ENCODE data around the gene PGAM5.
"Not testable (repeated sequence)": the region's sequence is repeated elsewhere in the genome, so short reads cannot be mapped to it uniquely, and the experiment has no call there.

The PGAM5 gene

DNA sequence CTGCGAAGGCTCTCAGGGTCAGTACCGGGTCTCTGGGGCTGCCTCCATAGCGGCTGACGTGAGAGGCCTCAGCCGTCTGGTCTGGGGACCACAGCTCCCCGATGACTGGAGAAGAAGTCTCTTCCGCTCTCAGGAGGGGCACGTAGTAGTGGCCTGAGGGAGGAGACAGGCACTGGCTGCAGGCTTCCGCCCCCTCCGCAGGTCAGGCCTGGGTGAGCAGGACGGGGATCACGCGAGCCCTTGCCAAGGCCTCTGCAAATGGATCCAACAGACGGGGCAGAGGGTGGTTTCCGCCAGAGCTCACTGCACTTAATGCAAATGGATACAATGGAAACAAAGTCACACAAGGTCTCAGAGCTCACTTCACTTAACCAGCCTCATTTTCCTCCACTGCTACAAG is 26.3 kb downstream of the PGAM5 start:
- TF ChIP-seq ZNF274 (IDR thresholded peaks at IDR 0.05; ENCODE audit: low read depth, low read length): no peak
- H3K4me3 ChIP-seq (ENCODE audit: low read length): no peak overlapping the region

DNA sequence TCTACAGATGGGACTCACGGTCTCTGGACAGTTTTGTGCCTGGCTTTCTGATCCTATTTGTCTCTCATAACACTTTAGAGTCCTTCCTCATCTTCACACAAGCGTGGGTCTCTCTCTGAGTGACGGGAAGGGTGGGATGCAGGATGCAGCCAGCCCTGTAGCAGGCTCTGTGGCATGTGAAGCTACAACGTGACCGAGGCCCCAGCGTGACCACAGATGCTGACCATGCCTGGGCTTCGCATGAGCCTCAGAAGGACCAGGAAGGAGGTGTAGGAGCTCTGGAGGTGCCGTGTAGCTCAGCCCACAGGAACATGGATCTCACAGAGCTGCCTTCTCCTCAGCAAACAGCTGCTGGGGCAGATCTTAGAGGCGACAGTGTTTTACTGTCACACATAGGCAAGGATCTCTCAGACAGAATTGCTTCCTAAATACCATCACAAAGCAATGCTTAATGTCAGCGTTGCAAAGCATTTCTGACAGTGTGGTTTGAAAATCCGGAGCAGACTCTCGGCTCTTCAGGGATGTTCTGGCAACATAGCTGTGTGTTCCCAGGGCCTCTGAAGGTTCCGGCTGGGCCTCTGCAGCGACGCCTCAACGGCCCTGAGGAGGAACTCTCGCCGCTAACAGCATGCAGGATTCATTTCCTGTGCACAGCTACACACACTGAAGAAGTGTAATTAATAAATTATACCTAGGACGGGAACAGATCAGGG is 29.1 kb downstream of the PGAM5 start:
- H3K4me3 ChIP-seq (ENCODE audit: low read length): no peak overlapping the region
- no peak for TF ChIP-seq ZNF274 (IDR thresholded peaks at IDR 0.05; ENCODE audit: low read depth, low read length)

DNA sequence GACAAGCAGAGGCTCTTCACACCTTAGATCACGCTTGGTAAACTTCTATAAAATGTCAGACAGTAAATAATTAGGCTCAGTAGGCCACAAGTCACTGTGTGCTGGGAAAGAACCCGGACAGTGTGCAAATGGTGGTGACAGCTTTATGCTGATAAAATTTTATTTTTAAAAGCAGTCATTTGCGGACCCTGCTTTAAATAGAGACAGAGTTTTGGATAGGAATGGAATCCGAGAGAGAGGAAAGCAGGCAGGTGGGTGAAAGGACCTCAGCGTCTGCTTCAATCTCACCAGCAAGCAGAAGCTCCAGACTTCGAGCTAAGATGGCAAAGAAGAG is 29.6 kb downstream of the PGAM5 start:
- TF ChIP-seq ZNF274 (IDR thresholded peaks at IDR 0.05; ENCODE audit: low read depth, low read length): no peak
- no peak overlapping the region for H3K4me3 ChIP-seq (ENCODE audit: low read length)

DNA sequence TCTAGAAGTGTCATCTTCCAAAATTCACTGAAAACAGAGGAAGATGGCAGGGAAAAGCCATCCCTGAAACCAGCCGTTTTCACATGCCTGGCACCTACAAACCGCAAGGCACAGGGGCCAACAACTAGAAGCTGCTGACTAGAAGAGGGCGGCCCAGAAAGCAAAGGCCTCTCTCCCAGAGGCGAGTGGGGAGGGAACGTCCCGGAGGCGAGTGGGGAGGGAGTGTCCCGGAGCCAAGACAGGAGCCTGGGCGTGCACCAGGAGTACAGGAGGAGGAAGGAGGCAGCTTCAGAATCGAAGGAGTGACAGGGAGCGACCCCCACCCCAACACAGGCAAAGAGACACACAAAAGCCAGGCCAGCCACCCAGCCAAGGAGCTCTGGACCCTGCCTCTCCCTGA is 30.0 kb downstream of the PGAM5 start:
- no peak for TF ChIP-seq ZNF274 (IDR thresholded peaks at IDR 0.05; ENCODE audit: low read depth, low read length)

DNA sequence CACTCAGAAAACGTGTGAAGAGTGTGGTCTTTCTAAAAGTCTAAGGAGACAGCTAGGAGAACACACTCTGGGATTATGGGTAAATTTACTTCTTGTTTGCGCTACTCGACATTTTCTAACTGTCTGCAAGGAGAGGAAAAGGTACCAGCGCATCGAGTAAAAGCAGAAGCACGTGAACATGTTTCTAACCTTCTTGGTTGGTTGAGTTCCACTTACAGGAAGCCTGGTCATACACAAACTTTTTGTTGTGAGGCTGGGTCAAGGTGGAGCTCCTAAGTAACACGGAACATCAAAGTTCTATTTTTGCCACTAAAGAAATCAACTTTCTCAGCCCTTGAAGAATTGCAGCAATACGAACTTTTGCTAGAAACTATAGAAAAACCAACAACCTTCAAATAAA is 31.0 kb downstream of the PGAM5 start:
- no peak overlapping the region for H3K4me3 ChIP-seq (ENCODE audit: low read length)
- TF ChIP-seq ZNF274 (IDR thresholded peaks at IDR 0.05; ENCODE audit: low read depth, low read length): no peak

More for the DNA sequence above, 30.0 kb downstream of the PGAM5 start:
- H3K4me3 ChIP-seq (ENCODE audit: low read length): no peak overlapping the region

DNA sequence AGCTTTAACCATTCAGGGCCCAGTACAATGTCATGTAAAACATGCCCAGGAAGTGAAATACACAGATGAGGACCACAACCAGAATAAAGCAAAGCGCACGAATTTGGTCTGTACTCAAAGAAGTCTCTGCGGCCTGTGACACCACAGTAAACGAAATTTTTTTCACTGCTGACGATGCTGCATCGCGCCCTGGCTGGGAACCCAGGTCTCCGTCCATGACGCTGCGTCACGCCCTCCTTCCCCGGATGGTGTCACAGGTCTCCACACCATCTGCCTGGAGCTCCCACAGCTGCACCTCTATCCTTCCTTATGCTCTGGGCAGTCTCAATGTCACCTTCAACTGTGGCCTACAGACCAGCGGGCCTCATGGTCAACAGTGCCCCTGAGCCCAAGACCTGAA is 33.2 kb downstream of the PGAM5 start:
- H3K4me3 ChIP-seq (ENCODE audit: low read length): no peak overlapping the region
- TF ChIP-seq ZNF274 (IDR thresholded peaks at IDR 0.05; ENCODE audit: low read depth, low read length): no peak

DNA sequence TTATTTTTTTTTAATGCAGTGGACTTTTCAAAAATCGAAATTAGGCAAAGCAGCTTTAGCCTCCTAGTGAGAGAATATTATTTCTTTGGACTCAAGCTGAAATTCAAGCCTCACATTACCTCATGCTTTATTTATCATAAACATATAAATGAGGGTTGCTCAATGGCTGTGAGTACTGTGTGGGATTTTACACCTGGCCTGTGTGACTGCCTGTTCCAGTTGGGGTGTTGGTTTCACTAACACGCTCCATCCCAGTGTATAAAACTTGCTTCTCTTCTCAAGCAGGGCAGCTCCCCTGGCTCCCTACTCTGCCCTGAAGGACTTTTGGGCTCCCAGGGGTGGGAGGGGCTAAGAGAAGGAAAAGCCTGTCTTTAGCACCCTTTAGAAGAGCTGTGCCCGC is 36.0 kb downstream of the PGAM5 start:
- no peak for TF ChIP-seq ZNF274 (IDR thresholded peaks at IDR 0.05; ENCODE audit: low read depth, low read length)
- no peak overlapping the region for H3K4me3 ChIP-seq (ENCODE audit: low read length)

DNA sequence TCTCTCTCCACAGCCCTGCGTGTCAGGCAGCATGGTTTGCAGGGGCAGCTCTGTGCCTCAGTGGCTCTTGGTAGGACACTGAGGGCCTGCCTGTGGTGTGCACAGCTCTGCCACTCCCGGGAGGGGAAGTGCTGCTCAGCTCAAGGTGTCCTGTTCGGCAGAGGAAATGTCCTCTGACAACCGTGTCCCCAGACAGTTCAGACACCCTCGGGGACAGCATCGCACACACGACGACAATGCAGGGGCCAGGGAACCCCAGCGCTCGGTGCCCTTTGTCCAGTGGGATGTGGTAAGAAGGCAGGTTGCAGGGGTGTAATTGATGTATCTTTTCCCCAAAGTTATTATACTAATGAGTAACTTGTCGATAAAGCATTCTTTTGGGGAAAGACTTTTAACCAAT is 36.8 kb downstream of the PGAM5 start:
- H3K4me3 ChIP-seq (ENCODE audit: low read length): no peak overlapping the region
- TF ChIP-seq ZNF274 (IDR thresholded peaks at IDR 0.05; ENCODE audit: low read depth, low read length): no peak

DNA sequence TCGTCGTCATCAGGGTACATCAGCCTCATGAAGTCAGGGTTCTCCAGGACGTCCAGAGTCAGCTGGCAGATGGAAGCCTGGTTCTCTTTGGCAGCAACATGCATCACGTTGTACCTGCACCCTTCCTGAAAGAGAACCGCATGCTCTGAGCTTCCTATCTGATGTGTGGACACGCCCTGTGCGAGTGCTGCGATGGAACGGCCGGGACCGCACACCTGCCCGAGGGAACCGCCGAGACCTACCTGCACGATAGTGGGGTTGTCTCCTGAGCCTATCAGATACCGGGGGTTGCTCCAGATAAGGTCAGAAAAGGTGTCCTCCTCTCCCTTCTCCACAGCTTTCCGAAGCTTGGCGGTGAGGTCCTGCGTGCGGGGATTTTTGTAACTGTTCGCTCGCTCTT is 37.3 kb downstream of the PGAM5 start:
- TF ChIP-seq ZNF274 (IDR thresholded peaks at IDR 0.05; ENCODE audit: low read depth, low read length): no peak

DNA sequence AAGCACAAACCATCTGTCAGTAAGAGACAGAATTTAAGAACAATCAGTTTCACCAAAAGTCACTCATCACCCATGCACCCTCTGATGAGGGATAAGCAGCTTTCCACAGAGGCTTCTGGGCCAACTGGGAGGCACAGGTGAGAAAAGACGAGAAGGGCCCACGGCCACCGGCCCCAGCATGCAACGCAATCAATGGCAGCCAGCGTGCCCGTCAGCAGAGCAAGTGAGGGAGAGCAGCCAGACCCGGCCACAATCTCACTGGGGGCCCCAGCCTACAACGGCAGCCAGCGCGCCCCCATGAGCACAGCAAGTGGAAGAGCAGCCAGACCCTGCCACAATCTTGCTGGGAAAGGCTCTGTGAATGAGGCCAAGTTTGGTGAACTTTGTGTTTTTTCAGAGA is 37.7 kb downstream of the PGAM5 start:
- TF ChIP-seq ZNF274 (IDR thresholded peaks at IDR 0.05; ENCODE audit: low read depth, low read length): no peak
- no peak overlapping the region for H3K4me3 ChIP-seq (ENCODE audit: low read length)

More for the DNA sequence above, 37.3 kb downstream of the PGAM5 start:
- H3K4me3 ChIP-seq (ENCODE audit: low read length): no peak overlapping the region

DNA sequence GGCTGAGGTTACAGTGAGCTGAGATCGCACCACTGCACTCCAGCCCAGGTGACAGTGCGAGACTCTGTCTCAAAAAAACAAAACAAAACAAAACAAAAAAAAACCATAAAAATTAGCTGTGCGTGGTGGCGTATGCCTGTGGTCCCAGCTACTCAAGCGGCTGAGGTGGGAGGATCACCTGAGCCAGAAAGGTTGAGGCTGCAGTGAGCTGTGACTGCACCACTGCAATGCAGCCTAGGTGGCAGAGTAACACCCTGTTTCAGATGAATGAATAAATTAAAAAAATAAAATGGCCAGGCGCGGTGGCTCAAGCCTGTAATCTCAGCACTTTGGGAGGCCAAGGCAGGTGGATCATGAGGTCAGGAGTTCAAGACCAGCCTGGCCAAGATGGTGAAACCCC is 43.0 kb downstream of the PGAM5 start:
- not testable (repeated sequence) for H3K4me3 ChIP-seq (ENCODE audit: low read length)

DNA sequence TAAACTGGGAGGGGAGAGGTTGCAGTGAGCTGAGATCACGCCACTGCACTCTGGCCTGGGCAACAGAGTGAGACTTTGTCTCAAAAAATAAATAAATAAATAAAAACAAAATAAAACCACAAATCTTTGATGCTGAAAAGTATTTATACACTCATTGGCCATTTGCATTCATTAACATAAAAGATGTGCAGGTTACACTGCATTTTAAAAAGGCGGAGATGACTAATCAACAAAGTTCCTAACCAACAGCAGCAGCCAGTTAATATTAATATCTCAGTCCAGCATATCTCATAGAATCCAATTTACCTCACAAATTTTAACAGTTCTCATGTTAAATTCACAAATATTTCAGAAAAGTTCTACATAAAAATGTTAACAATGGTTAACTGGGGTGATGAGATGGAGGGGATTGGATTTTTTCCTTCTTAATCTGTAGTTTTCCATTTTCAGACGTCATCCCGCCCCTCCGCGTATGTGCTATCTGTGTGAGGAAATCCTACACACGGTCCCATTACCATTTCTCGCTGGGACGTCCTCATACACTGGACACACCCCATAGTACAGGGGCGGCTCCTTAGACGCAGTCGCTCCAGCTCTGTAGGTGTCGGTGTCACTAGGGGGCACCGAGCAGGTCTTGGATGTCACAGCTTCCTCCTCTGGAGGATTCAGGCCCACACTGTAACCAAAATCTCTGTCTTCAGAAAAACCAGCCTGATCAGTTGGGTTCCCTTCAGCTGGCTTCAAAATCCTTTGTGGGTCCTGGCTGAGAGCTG is 43.7 kb downstream of the PGAM5 start:
- no peak overlapping the region for H3K4me3 ChIP-seq (ENCODE audit: low read length)
- no peak for TF ChIP-seq ZNF274 (IDR thresholded peaks at IDR 0.05; ENCODE audit: low read depth, low read length)

DNA sequence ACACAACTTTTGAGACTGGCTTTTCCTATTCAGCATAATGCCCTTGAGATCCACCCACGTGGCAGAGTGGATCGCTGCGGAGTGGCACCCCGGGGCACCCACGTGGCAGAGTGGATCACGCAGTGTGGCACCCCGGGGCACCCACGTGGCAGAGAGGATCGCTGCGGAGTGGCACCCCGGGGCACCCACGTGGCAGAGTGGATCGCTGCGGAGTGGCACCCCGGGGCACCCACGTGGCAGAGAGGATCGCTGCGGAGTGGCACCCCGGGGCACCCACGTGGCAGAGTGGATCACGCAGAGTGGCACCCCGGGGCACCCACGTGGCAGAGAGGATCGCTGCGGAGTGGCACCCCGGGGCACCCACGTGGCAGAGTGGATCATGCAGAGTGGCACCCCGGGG is 48.2 kb downstream of the PGAM5 start:
- not testable (repeated sequence) for H3K4me3 ChIP-seq (ENCODE audit: low read length)

DNA sequence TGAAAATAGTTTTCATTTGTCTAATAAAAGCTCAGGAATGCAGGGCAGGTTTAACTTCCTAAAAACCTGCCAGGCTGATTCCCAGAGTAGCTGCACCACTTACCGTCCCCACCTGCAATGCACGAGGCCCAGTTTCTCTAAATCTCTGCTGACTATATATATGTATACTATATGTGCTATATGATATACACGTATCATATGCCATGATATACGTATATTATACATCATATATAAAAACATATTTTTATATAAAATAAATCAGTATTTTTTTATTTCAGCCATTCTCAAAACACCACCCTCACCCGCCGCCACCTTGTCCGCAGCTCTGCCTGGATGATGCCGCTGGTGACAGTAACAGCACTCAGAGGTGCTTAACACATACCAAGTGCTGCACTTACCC is 48.7 kb downstream of the PGAM5 start:
- no peak overlapping the region for H3K4me3 ChIP-seq (ENCODE audit: low read length)
- no peak for TF ChIP-seq ZNF274 (IDR thresholded peaks at IDR 0.05; ENCODE audit: low read depth, low read length)

DNA sequence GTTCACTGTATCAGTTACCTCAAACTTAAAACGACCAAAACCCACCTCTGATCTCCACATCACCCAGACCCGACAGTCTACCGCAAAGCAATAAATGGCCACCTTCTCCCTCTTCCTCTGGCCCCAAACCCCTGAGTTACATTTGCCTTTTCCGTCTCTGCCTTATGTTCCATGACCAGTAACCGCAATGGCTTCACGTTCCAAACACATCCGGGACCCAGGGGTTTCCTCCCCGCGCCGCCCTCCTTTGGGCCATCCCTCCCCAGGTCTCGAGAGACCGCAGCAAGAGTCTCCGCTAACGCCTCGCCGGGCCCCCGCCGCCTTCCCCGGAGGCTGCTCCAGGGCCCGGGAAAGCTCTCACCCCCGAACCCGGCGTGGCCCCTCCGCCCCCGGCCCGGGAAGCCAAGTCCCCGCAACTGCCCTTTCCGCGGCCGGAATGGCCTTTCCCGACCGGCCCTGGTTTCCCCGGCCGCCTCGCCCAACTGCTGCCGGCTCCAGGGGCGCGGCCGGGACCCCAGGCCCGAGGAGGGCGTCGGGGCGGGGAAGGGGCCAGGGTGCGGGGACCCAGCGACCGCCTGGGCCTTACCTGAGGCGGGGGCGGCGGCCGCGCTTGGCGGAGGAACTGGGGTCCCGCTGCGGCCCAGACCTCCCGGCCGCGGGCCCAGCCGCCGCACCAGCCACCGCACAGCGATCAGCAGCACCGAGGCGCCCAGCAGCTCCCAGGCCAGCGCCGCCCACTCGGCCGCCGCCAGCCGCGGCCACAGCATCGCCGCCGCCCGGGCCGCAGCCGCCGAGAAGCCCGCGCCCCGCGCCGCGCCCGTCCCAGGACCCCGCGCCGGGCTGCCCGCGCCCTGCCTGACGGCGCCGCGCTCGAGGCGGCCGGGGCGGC is 50.6 kb downstream of the PGAM5 start, which contains the start of gene ANKLE2:
TSS of gene ANKLE2 (minus strand) at position 801 of the 889 bp plus-strand sequence. CDS start at position 767, 34 bp downstream.
- no peak for TF ChIP-seq ZNF274 (IDR thresholded peaks at IDR 0.05; ENCODE audit: low read depth, low read length)
- peak within 1 kb of the TSS; percentile 99 for H3K4me3 ChIP-seq (ENCODE audit: low read length)

All from GM08714 (cell line).